ENCODE data around the gene PUS7.
"Not testable (repeated sequence)": the region's sequence is repeated elsewhere in the genome, so short reads cannot be mapped to it uniquely, and the experiment has no call there.

Gene PUS7

GRCh38 chr7:105521717-105522463 lies at the start of gene PUS7:
TSS of gene PUS7 (minus strand) at chr7:105522271. CDS start at chr7:105508512, 13,759 bp downstream.
- FAIRE-seq = no peak
- DNase-seq (ENCODE audit: insufficient read length, low spot score) = peak; percentile 87

DNA sequence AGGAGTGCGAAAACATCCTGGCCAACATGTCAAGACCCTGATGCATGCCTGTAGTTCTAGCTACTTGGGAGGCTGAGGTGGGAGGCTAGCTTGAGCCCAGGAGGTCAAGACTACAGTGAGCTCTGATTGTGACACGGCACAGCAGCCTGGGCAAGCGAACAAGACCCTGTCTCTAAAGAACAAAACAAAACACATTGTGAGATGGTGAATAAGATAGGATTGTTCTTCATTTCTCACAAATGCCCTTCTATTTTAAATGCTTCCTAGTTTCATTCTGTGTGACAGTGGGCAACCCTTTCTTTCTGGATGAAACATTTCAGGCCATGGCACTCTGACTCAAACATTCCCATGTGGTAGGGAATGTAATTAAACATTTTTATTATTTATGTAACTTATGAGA lies 45.8 kb upstream of the PUS7 start:
- DNase-seq (ENCODE audit: insufficient read length, low spot score) = no peak
- no peak for FAIRE-seq

DNA sequence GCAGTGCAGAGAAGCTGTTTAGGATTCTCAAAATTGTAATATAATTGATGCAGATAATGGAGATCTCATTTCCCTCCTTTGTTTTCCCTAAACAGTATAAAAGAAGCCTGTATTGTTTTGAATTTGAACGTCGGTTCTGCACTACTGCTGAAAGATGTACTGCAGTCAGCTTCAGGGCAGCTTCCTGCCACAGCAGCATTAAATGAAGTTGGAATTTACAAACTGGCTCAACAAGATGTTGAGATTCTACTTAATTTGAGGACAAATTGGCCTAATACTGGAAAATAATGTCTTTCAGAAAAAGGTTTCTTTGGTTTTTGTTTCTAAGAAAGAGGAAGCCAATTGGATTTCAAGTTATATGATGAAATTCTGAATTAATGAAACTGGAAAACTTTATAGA lies 45.0 kb upstream of the PUS7 start:
- FAIRE-seq (no peak), DNase-seq (ENCODE audit: insufficient read length, low spot score) (no peak)

DNA sequence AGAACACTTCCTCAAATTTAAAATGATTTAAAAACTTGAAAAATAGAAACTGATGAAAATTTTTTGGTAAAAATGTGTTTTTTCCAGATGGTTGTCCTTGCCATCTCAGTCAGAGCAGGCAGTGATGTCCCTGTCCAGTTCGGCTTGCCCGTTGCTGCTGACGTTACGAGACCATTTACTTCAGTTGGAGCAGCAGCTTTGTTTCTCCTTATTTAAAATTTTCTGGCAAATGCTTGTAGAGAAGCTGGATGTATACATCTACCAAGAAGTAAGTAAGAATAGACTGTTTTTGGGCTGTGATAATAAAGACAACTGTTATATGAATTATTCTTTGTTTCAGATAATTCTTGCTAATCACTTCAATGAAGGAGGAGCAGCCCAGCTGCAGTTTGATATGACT lies 43.1 kb upstream of the PUS7 start:
- FAIRE-seq = no peak
- DNase-seq (ENCODE audit: insufficient read length, low spot score) = no peak

- DNase-seq (ENCODE audit: insufficient read length, low spot score) (no peak), FAIRE-seq (no peak)
Measured at GRCh38 chr7:105559926-105560325, 37.9 kb upstream of the PUS7 start.

DNA sequence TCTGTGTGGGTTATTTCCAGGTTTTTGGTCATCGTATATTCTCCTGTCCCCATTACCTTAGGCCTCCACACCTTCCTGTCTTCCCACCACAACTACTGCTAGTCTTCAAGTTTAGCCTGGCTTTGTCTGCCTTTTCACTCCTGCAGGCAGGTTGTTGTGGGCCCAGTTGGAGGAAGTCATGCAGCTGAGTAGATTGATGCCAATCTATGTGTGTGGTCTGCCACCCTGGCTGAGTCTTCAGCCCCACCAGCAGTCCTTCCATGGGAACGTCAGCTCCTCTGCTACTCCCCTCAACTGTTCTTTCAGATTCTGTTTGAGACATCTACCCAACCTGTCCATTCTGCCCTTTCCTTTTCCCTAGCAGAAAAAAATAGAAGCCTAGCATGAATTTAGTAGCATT lies 16.3 kb upstream of the PUS7 start:
- FAIRE-seq = no peak
- no peak for DNase-seq (ENCODE audit: insufficient read length, low spot score)

- DNase-seq (ENCODE audit: insufficient read length, low spot score) = no peak
- FAIRE-seq = no peak
Measured at GRCh38 chr7:105532709-105533460, 10.8 kb upstream of the PUS7 start.

GRCh38 chr7:105531792-105532671 lies 10.0 kb upstream of the PUS7 start, which contains the start of gene RINT1:
TSS of gene RINT1 (plus strand) at chr7:105532201. CDS start at chr7:105532316, 115 bp downstream.
- FAIRE-seq (no peak), DNase-seq (ENCODE audit: insufficient read length, low spot score) (peak; percentile 80)

DNA sequence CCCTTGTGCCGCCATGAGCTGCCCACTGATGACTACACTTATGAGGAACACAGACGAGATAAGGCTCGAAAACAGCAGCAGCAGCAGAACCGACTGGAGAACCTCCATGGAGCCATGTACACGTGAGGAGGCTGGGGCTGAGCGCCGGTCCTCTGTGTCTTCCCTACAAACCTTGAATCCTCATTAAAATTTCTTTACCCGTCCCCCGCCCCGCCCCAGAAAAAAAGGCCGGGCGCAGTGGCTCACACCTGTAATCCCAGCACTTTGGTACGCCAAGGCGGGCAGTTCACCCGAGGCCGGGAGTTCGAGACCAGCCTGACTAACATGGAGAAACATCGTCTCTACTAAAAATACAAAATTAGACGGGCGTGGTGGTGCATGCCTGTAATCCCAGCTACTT lies 8.5 kb upstream of the PUS7 start:
- no peak for FAIRE-seq
- no peak for DNase-seq (ENCODE audit: insufficient read length, low spot score)

DNA sequence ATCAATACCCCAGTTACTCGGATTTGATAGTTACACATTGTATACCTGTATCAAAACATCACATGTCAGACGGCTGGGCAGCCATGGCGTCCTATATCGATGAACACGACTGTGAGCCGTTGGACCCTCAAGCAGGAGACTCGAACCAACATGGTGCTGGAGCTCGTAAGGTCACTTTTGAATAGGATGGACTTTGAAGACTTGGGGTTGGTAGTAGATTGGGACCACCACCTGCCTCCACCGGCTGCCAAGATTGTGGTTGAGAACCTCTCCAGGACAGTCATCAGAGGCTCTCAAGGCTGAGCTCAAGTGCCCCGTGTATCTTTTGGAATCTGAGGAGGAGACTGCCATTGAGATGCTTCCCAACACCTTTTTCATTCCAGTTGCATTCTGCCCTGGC lies 8.1 kb upstream of the PUS7 start:
- no peak for FAIRE-seq
- no peak for DNase-seq (ENCODE audit: insufficient read length, low spot score)

- not testable (repeated sequence) for DNase-seq (ENCODE audit: insufficient read length, low spot score); FAIRE-seq
Measured at GRCh38 chr7:105527737-105528136, 5.7 kb upstream of the PUS7 start.

DNA sequence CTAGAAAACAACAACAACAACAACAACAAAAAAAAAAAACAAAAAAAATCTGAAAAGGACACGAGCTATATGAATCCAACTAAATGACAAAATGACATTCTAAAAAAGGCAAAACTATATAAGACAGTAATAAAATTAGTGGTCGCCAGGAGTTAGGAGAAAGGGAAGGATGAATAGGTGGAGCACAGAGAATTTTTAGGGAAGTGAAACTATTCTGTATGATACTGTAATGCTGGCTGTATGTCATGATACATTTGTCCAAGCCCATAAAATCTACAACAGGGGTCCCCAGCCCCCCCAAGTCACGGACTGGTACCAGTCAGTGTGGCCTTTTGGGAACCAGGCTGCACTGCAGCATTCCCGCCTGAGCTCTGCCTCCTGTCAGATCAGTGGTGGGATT lies 2.8 kb upstream of the PUS7 start:
- no peak for FAIRE-seq
- DNase-seq (ENCODE audit: insufficient read length, low spot score) = no peak

- DNase-seq (ENCODE audit: insufficient read length, low spot score); FAIRE-seq: not testable (repeated sequence)
Measured at GRCh38 chr7:105524423-105524822, 2.4 kb upstream of the PUS7 start.

- FAIRE-seq = no peak
Measured at GRCh38 chr7:105521027-105521716, 899 bp downstream of the PUS7 start.

DNA sequence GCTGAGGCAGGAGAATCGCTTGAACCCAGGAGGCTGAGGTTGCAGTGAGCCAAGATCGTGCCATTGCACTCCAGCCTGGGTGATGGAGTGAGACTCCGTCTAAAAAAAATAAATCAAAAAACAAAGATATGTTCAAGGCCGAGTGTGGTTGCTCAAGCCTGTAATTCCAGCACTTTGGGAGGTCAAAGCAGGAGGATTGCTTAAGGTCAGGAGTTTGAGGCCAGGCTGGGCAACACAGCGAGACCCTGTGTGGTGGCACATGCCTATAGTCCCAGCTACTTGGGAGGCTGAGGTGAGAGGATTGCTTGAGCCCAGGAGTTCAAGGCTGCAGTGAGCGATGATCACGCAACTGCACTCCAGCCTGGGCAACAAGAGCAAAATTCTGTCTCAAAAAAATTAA lies 1.5 kb downstream of the PUS7 start:
- FAIRE-seq; DNase-seq (ENCODE audit: insufficient read length, low spot score): not testable (repeated sequence)

More at GRCh38 chr7:105521027-105521716, 899 bp downstream of the PUS7 start:
- peak; percentile 35 for DNase-seq (ENCODE audit: insufficient read length, low spot score)

DNA sequence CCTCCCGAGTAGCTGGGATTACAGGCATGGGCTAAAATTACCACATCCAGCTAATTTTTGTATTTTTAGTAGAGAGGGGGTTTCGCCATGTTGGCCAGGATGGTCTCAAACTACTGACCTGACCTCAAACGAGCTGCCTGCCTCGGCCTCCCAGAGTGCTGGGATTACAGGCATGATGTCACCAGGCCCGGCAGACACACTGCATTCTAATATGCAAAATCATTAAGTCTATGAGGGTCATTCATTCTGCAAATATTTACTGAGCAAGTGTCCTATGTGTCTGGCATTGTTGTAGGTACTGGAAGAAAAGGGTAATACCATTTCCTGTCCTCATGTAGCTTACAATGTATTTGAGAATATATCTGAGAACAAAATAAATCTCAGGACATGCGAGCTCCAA lies 2.7 kb downstream of the PUS7 start:
- DNase-seq (ENCODE audit: insufficient read length, low spot score) (no peak), FAIRE-seq (no peak)

GRCh38 chr7:105515610-105516009 lies 6.5 kb downstream of the PUS7 start:
- not testable (repeated sequence) for DNase-seq (ENCODE audit: insufficient read length, low spot score); FAIRE-seq

DNA sequence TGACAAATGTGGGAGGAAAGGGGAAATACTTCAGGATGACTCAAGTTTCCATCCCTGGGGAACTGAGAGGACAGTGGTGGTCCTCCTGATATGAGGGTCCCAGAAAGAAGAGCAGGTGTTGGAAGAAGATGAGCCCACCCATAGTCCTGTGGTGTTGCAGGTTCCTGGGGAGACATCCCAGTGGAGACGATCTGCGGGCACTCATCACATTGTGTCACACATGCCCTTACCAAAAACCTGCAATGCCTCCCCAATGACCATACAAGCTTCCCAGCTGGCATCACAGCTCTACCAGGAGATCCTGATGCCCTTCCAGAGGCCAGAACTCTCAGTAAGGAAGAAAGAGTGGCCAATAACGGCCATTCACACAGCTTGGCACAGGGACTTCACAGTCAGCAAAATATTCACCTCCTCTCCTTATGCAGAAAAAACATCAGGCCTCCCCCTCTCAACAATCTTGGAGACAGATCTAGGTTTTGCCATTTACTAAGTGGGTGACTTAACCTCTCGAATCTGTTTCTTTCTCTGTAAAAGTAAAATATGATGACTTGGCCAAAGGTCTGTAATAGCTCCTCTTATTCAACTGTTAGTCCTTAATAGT lies 9.0 kb downstream of the PUS7 start:
- DNase-seq (ENCODE audit: insufficient read length, low spot score) (no peak), FAIRE-seq (no peak)

GRCh38 chr7:105512415-105512814 lies 9.7 kb downstream of the PUS7 start:
- no peak for DNase-seq (ENCODE audit: insufficient read length, low spot score)
- no peak for FAIRE-seq

DNA sequence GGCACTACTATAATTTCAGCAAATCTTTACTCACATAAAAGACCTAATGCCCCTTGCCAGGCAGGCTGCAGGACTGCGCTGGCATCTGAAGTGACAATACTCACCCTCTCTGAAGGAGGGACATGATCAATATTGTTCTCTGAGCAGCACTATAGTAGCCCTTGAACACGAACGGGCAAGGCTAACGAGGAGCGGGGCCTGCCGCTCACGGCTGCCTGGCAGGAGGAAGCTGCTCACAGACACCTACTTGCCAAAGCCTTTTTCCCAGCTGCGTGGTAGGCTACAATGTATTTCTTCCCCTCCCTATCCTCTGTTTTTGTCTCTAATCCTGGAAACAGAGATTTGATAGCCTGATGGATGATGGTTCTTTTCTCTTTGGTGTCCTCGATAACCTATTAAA lies 19.9 kb downstream of the PUS7 start:
- FAIRE-seq (no peak), DNase-seq (ENCODE audit: insufficient read length, low spot score) (no peak)
